PFSK-1 (cell line): ENCODE results near the gene ARPC2.

Experiments used
- FOXP2 ChIP-seq: optimal IDR thresholded peaks from 2 replicates; pipeline ENCODE3; 2011; ENCODE audit warnings: borderline replicate concordance, control low read depth, inconsistent platforms; ENCODE audit not compliant: insufficient read depth; ENCODE audit errors: extremely low read length, extremely low read depth
- POLR2AphosphoS5 ChIP-seq: IDR thresholded peaks from 2 replicates; pipeline ENCODE4 v1.6.1; 2012; ENCODE audit warnings: low read depth, mild to moderate bottlenecking, control low read depth, low read length, moderate library complexity
- SIN3A ChIP-seq: IDR thresholded peaks from 2 replicates; pipeline ENCODE4 v1.6.1; 2012; ENCODE audit warnings: mild to moderate bottlenecking, low read length, moderate library complexity, borderline replicate concordance; ENCODE audit not compliant: insufficient read depth
- TAF1 ChIP-seq: IDR thresholded peaks from 2 replicates; pipeline ENCODE4 v1.6.1; 2012; ENCODE audit warnings: low read length, control low read depth, borderline replicate concordance; ENCODE audit not compliant: insufficient read depth
- TF ChIP-seq, protein P1 (sequence below), 2 experiments: IDR thresholded peaks; 2 replicates each; pipeline versions ENCODE4 v1.6.1 to v1.8.0; 2011 to 2012; ENCODE audit warnings: low read depth in 2 of 2, low read length in 2 of 2, control low read depth in 1 of 2, inconsistent platforms in 1 of 2, mild to moderate bottlenecking in 1 of 2, moderate library complexity in 1 of 2; ENCODE audit not compliant: insufficient read depth in 1 of 2

ARPC2 gene

DNA sequence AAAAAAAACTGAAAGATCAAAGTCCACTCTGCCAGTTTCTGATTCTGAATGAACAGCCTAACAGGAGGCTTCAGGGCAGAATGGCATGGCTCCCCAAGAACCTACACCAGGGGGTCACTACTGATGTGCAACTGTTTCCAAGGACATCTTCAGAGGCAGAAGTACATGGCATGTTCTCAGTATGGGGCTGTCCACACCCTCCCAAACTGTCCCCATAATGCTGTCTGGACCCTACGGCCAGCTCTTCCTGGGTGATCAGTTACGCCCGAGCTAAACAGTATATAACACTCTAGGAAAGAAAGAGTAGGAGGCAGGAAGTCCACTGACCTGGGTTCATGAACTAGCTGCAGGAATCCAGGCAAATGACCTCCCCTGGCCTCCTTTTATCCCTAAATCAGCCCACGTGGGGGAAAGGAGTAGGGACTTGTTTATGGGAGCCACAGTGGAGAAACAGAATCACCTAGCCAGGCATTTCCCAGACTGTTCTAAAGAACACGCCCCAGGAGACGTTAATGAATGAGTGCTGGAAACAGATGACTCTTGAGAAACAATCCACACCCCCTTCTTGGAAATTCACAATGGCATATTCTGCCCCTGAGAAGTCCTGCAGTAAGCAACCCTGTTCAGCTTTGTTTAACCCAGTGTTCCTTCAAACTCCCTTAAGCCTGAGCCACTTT, 72.8 kb downstream of the ARPC2 start:
- TF ChIP-seq POLR2AphosphoS5: no peak
- no peak for TF ChIP-seq SIN3A
- TF ChIP-seq, protein P1, sequence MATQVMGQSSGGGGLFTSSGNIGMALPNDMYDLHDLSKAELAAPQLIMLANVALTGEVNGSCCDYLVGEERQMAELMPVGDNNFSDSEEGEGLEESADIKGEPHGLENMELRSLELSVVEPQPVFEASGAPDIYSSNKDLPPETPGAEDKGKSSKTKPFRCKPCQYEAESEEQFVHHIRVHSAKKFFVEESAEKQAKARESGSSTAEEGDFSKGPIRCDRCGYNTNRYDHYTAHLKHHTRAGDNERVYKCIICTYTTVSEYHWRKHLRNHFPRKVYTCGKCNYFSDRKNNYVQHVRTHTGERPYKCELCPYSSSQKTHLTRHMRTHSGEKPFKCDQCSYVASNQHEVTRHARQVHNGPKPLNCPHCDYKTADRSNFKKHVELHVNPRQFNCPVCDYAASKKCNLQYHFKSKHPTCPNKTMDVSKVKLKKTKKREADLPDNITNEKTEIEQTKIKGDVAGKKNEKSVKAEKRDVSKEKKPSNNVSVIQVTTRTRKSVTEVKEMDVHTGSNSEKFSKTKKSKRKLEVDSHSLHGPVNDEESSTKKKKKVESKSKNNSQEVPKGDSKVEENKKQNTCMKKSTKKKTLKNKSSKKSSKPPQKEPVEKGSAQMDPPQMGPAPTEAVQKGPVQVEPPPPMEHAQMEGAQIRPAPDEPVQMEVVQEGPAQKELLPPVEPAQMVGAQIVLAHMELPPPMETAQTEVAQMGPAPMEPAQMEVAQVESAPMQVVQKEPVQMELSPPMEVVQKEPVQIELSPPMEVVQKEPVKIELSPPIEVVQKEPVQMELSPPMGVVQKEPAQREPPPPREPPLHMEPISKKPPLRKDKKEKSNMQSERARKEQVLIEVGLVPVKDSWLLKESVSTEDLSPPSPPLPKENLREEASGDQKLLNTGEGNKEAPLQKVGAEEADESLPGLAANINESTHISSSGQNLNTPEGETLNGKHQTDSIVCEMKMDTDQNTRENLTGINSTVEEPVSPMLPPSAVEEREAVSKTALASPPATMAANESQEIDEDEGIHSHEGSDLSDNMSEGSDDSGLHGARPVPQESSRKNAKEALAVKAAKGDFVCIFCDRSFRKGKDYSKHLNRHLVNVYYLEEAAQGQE (IDR thresholded peaks at IDR 0.05; ENCODE audit: insufficient read depth in 1 of 2, low read depth in 2 of 2, low read length in 2 of 2): no peak
- no peak for TF ChIP-seq FOXP2
- no peak for TF ChIP-seq TAF1

DNA sequence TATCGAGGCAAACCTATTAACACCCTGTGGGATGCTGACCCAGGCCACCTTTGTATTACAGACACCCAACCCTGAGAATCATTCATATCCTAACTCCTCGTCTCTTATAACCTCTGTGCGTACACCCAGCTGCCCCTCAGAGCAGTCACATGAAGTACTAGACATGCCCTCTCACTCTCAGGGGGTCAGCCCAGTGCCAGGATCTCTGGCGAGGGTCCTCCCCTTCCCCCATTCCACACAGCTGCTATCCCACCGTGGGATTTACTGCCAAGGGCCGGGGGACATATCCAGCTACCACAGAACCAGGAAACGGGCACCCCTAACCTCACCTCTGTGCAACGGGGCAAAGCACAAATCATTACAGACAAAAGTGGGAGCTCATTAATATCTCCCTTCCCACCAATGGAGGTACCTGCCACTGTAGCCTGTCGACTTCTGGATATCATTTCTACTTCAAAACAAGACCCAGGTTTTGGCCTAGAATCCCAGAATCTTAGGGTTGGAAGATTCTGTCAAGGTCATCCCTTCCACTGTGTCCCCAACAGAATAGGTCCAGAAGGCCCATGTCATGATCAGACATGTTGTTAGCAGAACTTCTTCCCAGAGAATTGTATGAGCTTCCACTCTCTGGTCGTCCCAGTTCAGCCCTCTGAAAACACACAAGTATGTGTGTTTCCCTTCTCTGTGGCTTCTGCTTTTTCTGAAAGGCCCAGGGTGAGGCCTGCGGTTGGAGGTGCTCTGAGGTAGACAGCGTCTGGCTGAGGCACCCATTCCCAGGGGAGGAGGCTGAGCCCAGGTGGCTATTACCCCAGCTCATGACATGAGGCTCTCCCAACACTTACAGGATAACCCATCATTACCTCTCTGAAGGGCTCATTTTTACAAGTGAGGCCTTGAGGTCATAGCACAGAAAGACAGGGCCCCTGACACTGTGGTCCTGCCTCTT, 73.6 kb downstream of the ARPC2 start:
- TF ChIP-seq, protein P1 (IDR thresholded peaks at IDR 0.05; ENCODE audit: insufficient read depth in 1 of 2, low read depth in 2 of 2, low read length in 2 of 2): no peak
- no peak for TF ChIP-seq TAF1
- no peak for TF ChIP-seq POLR2AphosphoS5
- TF ChIP-seq SIN3A: no peak
- no peak for TF ChIP-seq FOXP2

DNA sequence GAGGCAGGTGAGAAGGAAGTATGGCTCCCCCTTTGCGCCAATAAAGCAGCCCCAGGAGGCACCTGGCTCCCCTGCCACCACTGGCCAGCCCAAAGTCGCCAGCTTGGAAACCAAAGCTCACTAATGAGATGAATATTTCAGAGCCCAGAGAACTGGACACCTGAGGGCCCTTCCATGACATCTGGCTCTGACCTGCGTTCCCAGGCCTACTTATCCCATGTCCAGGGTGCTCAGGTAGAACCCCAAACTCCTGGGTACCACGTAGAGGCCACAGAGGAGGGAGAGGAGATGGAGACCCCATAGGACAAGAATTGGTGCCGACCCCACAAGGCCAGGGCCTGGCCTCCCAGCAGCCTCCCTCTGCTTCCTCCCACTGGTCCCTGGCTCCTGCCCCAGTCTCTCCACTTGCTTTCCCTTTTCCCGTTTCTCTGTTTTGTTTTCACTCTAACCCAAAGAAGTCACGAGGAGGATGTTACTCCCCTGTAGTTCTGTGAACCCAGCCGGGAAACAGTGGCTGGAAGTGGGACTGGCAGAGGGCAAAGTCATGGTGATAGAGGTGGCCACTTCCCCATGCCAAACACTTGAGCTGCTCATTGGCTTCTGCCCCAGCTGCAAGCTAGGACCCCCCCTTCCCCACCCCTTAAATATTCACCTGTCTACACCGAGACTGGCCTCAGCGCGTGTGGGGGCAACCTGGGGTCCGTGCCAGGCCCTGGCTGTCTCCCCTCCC, 74.5 kb downstream of the ARPC2 start:
- TF ChIP-seq, protein P1 (IDR thresholded peaks at IDR 0.05; ENCODE audit: insufficient read depth in 1 of 2, low read depth in 2 of 2, low read length in 2 of 2): no peak
- TF ChIP-seq FOXP2 (no peak), POLR2AphosphoS5 (no peak), TAF1 (no peak), SIN3A (no peak)

DNA sequence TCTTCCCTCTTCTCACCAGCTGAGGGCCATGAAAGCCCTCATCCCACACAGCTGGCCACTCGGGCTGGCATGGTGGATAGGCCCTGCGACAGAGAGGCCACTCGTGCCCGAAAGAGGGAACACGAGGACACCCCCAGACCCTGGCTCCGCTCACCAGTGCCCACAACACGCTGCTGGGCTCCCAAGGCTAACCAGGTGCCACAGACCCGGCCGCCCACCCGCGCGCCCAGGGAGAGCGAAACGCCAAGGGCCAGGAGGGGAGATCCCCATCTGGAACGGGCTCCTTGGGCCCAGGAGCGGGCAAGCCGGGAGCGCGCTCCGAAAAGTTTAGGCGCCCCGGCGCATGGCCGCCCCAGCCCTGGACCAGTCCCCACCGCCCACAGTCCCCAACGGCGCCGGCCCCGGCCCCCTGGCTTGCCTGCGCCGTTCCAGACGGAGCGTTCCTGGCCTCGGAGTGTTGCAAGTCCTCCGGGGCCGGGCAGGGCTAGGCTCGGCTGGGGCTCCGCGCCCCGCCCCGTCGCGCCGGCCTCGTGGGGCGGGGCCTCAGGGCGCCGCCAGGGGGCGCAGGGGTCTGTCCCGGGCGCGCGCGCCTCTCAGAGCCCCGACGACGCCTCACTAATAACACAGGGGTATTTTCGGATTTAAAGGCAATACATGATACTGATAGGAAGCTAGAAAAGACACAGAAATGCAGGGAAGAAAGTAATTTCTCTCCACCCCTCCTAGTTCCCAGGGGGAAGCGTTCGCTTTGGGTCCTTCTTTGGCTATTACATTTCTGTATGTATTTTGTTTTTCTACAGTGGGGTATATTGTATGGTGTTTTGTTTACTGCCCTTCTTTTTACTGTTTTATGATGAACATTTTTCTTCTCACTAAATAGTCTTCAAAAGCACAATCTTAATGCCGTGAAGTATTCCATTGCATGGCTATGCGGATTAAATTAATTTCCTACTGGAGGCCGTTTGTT, 75.3 kb downstream of the ARPC2 start, which contains the start of gene TMBIM1:
TMBIM1 (minus strand) TSS at position 456 of the 967 bp plus-strand sequence. CDS start 10,362 bp downstream, outside the sequence.
- TF ChIP-seq POLR2AphosphoS5: peak; percentile 54; the same call in 1 of the 2 replicates
- no peak for TF ChIP-seq FOXP2
